ENCODE measurements around the gene ACOT6. TPM values are rescaled to one million over a fixed set of nuclear protein-coding genes. Genes with fewer than 3 reads are reported as not detected.

The ACOT6 gene
- total RNA-seq, 1 experiment from 2014 or later: not detected

DNA sequence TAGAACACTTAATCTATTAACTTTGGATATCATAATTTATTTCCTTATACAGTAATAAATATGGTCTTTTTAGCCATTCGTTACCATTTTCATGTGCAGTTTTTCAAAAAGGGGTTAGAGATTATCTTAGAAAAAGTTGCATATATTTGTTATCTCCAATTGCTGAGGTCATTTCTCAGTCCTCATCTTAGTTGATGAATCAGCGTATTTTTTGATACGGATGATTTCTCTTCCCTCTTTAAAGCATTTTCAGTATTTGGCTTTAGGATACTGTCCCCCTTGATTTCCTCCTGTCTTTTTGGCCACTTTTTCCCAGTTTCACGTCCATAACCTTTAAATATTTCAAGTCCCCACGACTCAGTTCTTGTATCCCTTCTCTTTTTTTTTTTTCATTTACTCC is 54.3 kb downstream of the ACOT6 start:
- intact Hi-C loops (cut with micrococcal nuclease; ENCODE audit: unreplicated experiment) (no loop called here), in situ Hi-C loops (cut with HindIII; ENCODE audit: low pct_unique_long_range_greater_than_20kb, low sequenced_read_pairs) (no loop called here)
- no peak for ATAC-seq
- Histone ChIP-seq H3K4me3 (ENCODE audit: low read depth in 2 of 2, low read length in 2 of 2) (no peak overlapping the region), H3K27ac (ENCODE audit: low read length) (no peak overlapping the region), H3K27me3 (ENCODE audit: control insufficient read depth, insufficient read depth, low read length) (no peaks in the 10 kb centered on the region), H3K9me3 (ENCODE audit: control insufficient read depth, insufficient read depth, low read depth, low read length) (no peaks in the 10 kb centered on the region), H3K4me1 (ENCODE audit: control insufficient read depth, insufficient read depth, low read length) (peaks cover 5% of the 10 kb centered on the region), H3K36me3 (ENCODE audit: control insufficient read depth, insufficient read depth, low read length) (no peaks in the 10 kb centered on the region; the same call in 1 of the 2 replicates)
- BruUV-seq (replicated peaks): no TSS peak
- CTCF ChIA-PET: no interaction called here
- TF ChIP-seq SIN3A (IDR thresholded peaks at IDR 0.05; ENCODE audit: borderline replicate concordance, insufficient read depth, low read depth, low read length) (no peak), POLR2AphosphoS5 (IDR thresholded peaks at IDR 0.05; ENCODE audit: low read depth, low read length) (no peak), TCF7L2 (IDR thresholded peaks at IDR 0.05; ENCODE audit: low read depth, low read length) (no peak)
- TF ChIP-seq, protein P1, sequence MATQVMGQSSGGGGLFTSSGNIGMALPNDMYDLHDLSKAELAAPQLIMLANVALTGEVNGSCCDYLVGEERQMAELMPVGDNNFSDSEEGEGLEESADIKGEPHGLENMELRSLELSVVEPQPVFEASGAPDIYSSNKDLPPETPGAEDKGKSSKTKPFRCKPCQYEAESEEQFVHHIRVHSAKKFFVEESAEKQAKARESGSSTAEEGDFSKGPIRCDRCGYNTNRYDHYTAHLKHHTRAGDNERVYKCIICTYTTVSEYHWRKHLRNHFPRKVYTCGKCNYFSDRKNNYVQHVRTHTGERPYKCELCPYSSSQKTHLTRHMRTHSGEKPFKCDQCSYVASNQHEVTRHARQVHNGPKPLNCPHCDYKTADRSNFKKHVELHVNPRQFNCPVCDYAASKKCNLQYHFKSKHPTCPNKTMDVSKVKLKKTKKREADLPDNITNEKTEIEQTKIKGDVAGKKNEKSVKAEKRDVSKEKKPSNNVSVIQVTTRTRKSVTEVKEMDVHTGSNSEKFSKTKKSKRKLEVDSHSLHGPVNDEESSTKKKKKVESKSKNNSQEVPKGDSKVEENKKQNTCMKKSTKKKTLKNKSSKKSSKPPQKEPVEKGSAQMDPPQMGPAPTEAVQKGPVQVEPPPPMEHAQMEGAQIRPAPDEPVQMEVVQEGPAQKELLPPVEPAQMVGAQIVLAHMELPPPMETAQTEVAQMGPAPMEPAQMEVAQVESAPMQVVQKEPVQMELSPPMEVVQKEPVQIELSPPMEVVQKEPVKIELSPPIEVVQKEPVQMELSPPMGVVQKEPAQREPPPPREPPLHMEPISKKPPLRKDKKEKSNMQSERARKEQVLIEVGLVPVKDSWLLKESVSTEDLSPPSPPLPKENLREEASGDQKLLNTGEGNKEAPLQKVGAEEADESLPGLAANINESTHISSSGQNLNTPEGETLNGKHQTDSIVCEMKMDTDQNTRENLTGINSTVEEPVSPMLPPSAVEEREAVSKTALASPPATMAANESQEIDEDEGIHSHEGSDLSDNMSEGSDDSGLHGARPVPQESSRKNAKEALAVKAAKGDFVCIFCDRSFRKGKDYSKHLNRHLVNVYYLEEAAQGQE (IDR thresholded peaks at IDR 0.05; ENCODE audit: insufficient read depth in 1 of 2, low read depth in 2 of 2, low read length in 1 of 2): no peak
- TF ChIP-seq, protein P2, sequence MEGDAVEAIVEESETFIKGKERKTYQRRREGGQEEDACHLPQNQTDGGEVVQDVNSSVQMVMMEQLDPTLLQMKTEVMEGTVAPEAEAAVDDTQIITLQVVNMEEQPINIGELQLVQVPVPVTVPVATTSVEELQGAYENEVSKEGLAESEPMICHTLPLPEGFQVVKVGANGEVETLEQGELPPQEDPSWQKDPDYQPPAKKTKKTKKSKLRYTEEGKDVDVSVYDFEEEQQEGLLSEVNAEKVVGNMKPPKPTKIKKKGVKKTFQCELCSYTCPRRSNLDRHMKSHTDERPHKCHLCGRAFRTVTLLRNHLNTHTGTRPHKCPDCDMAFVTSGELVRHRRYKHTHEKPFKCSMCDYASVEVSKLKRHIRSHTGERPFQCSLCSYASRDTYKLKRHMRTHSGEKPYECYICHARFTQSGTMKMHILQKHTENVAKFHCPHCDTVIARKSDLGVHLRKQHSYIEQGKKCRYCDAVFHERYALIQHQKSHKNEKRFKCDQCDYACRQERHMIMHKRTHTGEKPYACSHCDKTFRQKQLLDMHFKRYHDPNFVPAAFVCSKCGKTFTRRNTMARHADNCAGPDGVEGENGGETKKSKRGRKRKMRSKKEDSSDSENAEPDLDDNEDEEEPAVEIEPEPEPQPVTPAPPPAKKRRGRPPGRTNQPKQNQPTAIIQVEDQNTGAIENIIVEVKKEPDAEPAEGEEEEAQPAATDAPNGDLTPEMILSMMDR (IDR thresholded peaks at IDR 0.05): no peak
- POLR2A ChIA-PET: no interaction called here
- DNase-seq (ENCODE audit: low read depth, low spot score): no peak

DNA sequence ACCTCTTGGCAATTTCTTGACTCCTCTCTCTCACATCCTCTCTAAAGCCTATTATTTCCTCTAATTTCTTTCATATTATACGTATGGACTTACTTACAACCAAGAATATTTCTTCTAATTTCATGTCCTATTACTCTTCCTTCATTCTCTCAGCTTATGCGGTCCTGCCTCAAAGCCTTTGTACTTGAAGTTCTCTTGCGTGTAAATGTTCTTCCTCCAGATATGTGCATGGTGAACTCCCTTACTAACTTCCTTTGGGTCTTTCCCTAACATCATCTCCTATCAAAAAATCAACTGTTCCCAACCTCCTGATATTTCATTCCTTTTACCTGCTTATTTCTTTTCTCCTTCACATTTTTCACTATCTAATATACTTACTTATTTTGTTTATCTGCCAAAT is 55.5 kb downstream of the ACOT6 start:
- in situ Hi-C loops (cut with HindIII; ENCODE audit: low pct_unique_long_range_greater_than_20kb, low sequenced_read_pairs): no loop called here
- intact Hi-C loops (cut with micrococcal nuclease; ENCODE audit: unreplicated experiment): no loop called here
- Histone ChIP-seq H3K27ac (ENCODE audit: low read length) (no peak overlapping the region), H3K9me3 (ENCODE audit: control insufficient read depth, insufficient read depth, low read depth, low read length) (no peaks in the 10 kb centered on the region), H3K36me3 (ENCODE audit: control insufficient read depth, insufficient read depth, low read length) (no peaks in the 10 kb centered on the region; the same call in 1 of the 2 replicates), H3K4me3 (ENCODE audit: low read depth in 2 of 2, low read length in 2 of 2) (no peak overlapping the region), H3K4me1 (ENCODE audit: control insufficient read depth, insufficient read depth, low read length) (no peaks in the 10 kb centered on the region), H3K27me3 (ENCODE audit: control insufficient read depth, insufficient read depth, low read length) (no peaks in the 10 kb centered on the region)
- ChIA-PET CTCF (no interaction called here), POLR2A (no interaction called here)
- no peak for ATAC-seq
- no peak for DNase-seq (ENCODE audit: low read depth, low spot score)
- no TSS peak for BruUV-seq (replicated peaks)
- no peak for TF ChIP-seq POLR2AphosphoS5 (IDR thresholded peaks at IDR 0.05; ENCODE audit: low read depth, low read length)
- no peak for TF ChIP-seq TCF7L2 (IDR thresholded peaks at IDR 0.05; ENCODE audit: low read depth, low read length)
- TF ChIP-seq, protein P1 (IDR thresholded peaks at IDR 0.05; ENCODE audit: insufficient read depth in 1 of 2, low read depth in 2 of 2, low read length in 1 of 2): no peak
- TF ChIP-seq, protein P2 (IDR thresholded peaks at IDR 0.05): no peak
- no peak for TF ChIP-seq SIN3A (IDR thresholded peaks at IDR 0.05; ENCODE audit: borderline replicate concordance, insufficient read depth, low read depth, low read length)

Other genes with a start within 250 kb of the ACOT6 start
- gene NUMB, start 154.0 kb upstream of the ACOT6 start, total RNA-seq (2021; ENCODE audit: unreplicated experiment): 51.5 TPM
- 16.7 TPM for gene RIOX1, start 121.6 kb upstream of the ACOT6 start, total RNA-seq (2021; ENCODE audit: unreplicated experiment)
- 6.4 TPM for gene ACOT1, start 75.4 kb upstream of the ACOT6 start, total RNA-seq (2021; ENCODE audit: unreplicated experiment)
- gene HEATR4, start 53.6 kb upstream of the ACOT6 start, total RNA-seq (2021; ENCODE audit: unreplicated experiment): not detected
- gene ACOT2, start 43.3 kb upstream of the ACOT6 start, total RNA-seq (2021; ENCODE audit: unreplicated experiment): 24.9 TPM
- 2.7 TPM for gene ACOT4, start 20.6 kb upstream of the ACOT6 start, total RNA-seq (2021; ENCODE audit: unreplicated experiment)
- 15.2 TPM for gene DNAL1, start 32.5 kb downstream of the ACOT6 start, total RNA-seq (2021; ENCODE audit: unreplicated experiment)
- gene PNMA1, start 101.9 kb downstream of the ACOT6 start, total RNA-seq (2021; ENCODE audit: unreplicated experiment): 49.7 TPM
- gene PTGR2, start 239.3 kb downstream of the ACOT6 start, total RNA-seq (2021; ENCODE audit: unreplicated experiment): 17.1 TPM

All from Panc1 (cell line).